Left cardiac atrium (tissue), 4 donors: ENCODE results near the gene BCL11B. TPM values are rescaled to one million over a fixed set of nuclear protein-coding genes. Genes with fewer than 3 reads are reported as not detected.

Source experiments
- ATAC-seq, 2 donors: fragments of 200-7000 bp; cut with Tn5 transposase; one replicate each; pipeline ENCODE4 v1.9.1; 2020; ENCODE audit warnings: mild to moderate bottlenecking in 2 of 2, moderate library complexity in 2 of 2
- DNase-seq: peaks from one replicate; pipeline ENCODE4 v3.0.0-alpha.2; 2020
- intact Hi-C, 2 donors: fragments of 100-400 bp; cut with DNase I; formaldehyde crosslinking; loops; one replicate each; pipeline versions ENCODE4 v1.14.1 to v1.15.1; 2022 to 2023
- total RNA-seq, 2 donors: library from RNA; stranded (reverse); fragmentation: NEBNext Ultra II Directional; extraction: Animal tissue kit (Norgen Biotek cat#: 25700); gene quantifications; one replicate each; pipeline ENCODE4 v1.2.1, GENCODE V29; 2021
- donor health status: DM: no; HTN: yes; CAD: no.
- donor health status: DM: no; HTN: yes; CAD: no; lungs with severe emphysema.
- donor health status: DM: yes; HTN: yes; CAD: no.
- donor health status: Dilated cardiomyopathy.

Gene BCL11B
- total RNA-seq, 2 donors from 2014 or later = 0.29 to 0.59 TPM

DNA sequence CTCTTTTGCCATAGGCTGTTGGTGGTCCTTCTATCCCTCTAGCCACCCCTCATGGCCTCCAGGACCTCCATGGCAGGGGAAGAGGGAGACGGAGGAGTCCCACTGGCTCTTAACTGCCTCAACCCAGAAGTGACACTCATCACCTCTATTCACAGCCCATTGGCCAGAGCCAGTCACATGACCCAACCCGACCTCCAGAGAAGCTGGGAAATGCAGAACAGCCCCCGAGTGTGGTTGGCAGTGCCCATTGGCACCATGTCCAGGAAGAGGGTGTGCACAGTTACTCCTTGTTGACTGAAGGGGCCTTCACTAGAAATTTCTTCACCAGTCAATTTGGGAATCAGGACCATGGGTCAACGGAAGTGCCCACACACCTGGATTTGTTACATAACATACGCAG is 17.0 kb upstream of the BCL11B start:
- no peak for ATAC-seq
- intact Hi-C loops = no loop called here
- DNase-seq = no peak

- ATAC-seq (no peak), DNase-seq (no peak)
- intact Hi-C loops = no loop called here
Observed at GRCh38 chr14:99287269-99287942, 15.4 kb upstream of the BCL11B start.

DNA sequence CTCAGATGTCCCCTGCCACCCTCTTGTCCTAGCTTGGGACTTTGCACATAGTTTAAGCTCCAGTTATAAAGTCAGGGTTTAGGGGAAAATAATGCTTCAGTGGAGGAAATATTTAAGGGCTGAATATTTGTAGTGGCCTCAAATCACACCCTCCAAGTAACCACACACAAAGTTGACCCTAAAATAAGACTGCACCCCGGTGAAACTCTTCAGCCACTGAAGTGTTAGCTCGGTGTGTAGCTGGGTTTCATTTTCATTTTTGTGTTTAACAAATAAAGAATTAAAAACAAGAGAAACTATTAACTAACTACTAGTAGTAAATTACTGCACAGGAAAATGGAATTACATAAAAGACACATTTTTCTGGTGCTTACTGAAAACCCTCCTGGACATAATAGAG is 14.8 kb upstream of the BCL11B start:
- intact Hi-C loops = no loop called here
- ATAC-seq = no peak
- DNase-seq = no peak

- ATAC-seq (no peak), DNase-seq (no peak)
- intact Hi-C loops = no loop called here
Observed at GRCh38 chr14:99284254-99285004, 12.4 kb upstream of the BCL11B start.

- intact Hi-C loops = no loop called here
- DNase-seq (no peak), ATAC-seq (no peak)
Observed at GRCh38 chr14:99282261-99283050, 10.5 kb upstream of the BCL11B start.

- ATAC-seq (no peak), DNase-seq (no peak)
- intact Hi-C loops = no loop called here
Observed at GRCh38 chr14:99281396-99281795, 9.4 kb upstream of the BCL11B start.

- DNase-seq (no peak), ATAC-seq (no peak)
- intact Hi-C loops = no loop called here
Observed at GRCh38 chr14:99280852-99281251, 8.9 kb upstream of the BCL11B start.

DNA sequence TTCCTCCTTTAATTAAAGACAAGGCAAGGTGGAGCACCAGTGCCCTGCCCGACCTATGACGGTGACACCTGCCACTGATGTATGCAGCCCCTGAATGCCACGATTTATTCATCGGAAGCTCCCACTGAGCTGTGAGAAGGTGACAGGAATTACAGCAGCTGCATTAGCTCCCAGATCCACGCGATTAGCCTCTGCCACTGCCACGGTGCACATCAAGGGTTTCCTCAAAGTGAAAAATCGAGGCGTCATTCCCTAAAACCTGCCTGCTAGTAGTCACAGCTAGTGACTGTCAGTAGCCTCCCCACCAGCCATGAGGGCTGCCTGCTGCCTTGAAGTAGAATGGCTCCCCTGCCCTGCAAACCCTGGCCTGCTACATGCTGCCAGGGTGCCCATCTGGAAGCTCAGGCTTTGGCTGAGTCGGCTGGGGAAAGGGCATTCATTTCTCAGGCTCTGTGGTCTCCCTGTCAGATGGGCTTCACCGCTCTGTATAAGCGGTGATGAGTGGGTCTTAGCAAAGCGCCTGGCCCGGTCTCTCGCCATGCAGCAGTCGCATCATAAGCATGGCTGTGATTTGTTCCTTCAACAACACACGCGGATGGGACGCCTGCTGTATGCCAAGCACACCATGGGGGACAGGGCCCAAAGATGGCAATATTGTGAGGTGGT is 8.2 kb upstream of the BCL11B start:
- ATAC-seq (no peak), DNase-seq (no peak)
- intact Hi-C loops = no loop called here

- DNase-seq (no peak), ATAC-seq (no peak)
- intact Hi-C loops = no loop called here
Observed at GRCh38 chr14:99278836-99279235, 6.8 kb upstream of the BCL11B start.

GRCh38 chr14:99277530-99277929 is 5.5 kb upstream of the BCL11B start:
- ATAC-seq (no peak), DNase-seq (no peak)
- intact Hi-C loops = no loop called here

GRCh38 chr14:99276482-99276881 is 4.5 kb upstream of the BCL11B start:
- no peak for ATAC-seq

DNA sequence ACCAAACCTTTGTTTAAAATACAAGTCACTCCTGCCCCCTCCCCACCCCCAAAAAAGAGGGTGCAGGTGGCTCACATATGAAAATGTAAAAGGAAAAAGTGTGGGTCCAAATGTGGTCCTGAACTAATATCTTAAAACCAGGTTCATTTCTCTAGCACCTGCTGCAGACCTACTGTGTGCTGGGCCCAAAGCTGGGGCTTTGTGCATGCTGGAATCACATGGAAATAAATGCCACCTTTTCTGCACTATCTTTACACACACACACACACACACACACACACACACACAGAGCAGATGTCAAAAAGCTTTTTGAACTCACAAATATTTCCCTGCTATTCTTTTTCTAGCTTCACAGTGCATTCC is 3.2 kb upstream of the BCL11B start:
- intact Hi-C loops = no loop called here
- ATAC-seq (no peak), DNase-seq (no peak)

More at GRCh38 chr14:99276482-99276881, 4.5 kb upstream of the BCL11B start:
- intact Hi-C loops = no loop called here
- DNase-seq = no peak

DNA sequence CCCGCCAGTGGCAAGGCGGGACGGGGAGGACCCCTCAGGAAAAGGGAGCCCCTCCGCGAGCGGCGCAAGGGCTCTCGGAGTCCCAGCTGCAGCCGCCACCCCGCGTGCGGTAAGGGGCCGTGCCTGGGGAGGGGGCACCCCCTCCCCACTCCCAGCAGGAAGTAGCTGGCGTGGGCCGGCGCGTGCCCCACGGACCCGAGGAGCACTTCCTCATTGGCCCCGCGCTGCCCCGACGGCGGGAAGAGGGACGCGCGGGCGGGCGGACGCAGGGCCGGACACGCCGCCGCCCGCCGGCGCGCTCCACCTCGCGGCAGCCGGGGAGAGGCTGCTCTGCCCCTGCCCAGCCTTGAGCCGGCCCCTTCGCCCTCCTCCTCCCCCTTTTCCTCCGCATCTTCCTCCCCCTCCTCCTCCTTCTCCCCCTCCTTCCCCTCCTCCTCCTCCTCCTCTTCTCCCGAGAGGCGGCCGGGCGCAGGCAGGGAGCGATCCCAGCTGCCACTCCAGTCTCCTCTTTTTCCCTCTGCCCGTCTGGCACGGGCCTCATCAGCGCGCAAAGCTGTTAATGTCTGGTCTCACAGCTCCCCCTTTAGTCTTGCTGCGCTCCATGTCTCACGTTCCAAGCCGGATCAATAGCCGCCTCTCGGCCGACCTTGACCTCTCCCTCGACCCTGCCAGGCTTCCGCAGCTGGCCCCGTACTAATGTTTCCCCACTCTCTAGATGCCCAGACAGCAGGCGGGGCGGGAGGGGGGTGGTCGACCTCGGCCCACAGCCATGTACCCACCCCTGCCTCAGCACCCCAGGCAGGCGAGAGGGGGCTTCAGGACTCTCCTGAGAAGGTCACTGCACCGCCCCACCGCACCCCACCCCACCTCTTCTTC is 2.6 kb upstream of the BCL11B start:
- intact Hi-C loops = no loop called here
- DNase-seq (peak; percentile 52), ATAC-seq (peak; percentile 69 to 88)

- ATAC-seq (peak in 1 of 2 donors; percentile 6), DNase-seq (no peak)
- intact Hi-C loops = no loop called here
Observed at GRCh38 chr14:99273766-99274345, 1.9 kb upstream of the BCL11B start.

- intact Hi-C loops = no loop called here
- ATAC-seq (peak in 1 of 2 donors; percentile 21), DNase-seq (no peak)
Observed at GRCh38 chr14:99272899-99273765, 1.1 kb upstream of the BCL11B start.

DNA sequence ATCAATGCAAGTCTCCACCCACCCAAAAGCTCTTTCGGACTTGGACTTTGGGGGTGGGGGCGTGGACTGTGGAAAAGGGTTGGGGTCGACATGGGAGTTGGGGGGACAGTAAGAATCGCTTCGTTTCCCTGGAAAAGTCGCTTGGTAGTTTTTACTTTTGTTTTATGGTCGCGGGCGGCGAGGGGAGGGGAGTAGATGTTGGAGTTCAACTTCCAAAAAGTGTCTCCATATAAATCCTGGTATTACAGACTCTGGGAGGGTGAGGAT is 568 bp upstream of the BCL11B start:
- intact Hi-C loops = no loop called here
- no peak for DNase-seq
- ATAC-seq = no peak

- intact Hi-C loops = no loop called here
- no peak for DNase-seq
- ATAC-seq = no peak
Observed at GRCh38 chr14:99271221-99271941, 616 bp downstream of the BCL11B start.
